ENCODE data around the gene PDE4B. TPM values are rescaled to one million over a fixed set of nuclear protein-coding genes. Genes with fewer than 3 reads are reported as not detected.

Gene PDE4B
- total RNA-seq, 1 experiment from 2014 or later, result not detected

DNA sequence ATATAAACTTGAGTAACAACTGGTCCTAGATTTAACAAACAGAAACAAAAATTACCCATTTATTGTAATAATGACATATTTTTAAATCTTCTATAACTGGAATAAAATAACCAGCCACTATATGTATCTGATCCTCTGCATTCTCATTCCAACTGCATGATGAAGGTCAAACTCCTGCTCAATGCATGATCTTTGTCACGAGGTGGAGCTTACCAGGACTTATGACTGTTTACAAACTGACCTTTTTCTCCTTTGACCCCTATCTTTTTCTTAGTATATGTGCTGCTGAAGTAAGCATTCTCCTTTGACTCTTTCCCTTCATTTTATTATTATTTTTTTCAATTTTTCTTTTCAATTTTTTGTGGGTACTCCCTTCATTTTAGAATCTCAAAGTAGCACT is 252.2 kb downstream of the PDE4B start:
- BruUV-seq (replicated peaks), result no TSS peak
- H3K4me1 Mint-ChIP-seq (ENCODE audit: low read depth, unreplicated experiment), result no peaks in the 10 kb centered on the region
- H3K9me3 ChIP-seq, result no peaks in the 10 kb centered on the region
- H3K4me3 ChIP-seq (ENCODE audit: low read depth, low read length), result no peak overlapping the region
- H3K27ac Mint-ChIP-seq (ENCODE audit: unreplicated experiment), result no peak overlapping the region
- H3K4me3 Mint-ChIP-seq (ENCODE audit: unreplicated experiment), result no peak overlapping the region
- ChIA-PET POLR2A (interaction anchor here (0.5 kb wide), 1 partner anchor 122 kb away, joined by 17 read pairs; no protein-coding TSS in a partner anchor), CTCF (no interaction called here)
- no peaks in the 10 kb centered on the region for H3K27me3 ChIP-seq (replicated peaks; ENCODE audit: control insufficient read depth, insufficient read depth, low read length)
- intact Hi-C loops (cut with micrococcal nuclease; ENCODE audit: unreplicated experiment), result no loop called here
- no peaks in the 10 kb centered on the region for H3K4me1 ChIP-seq
- H3K36me3 Mint-ChIP-seq (ENCODE audit: insufficient read depth, unreplicated experiment), result no peaks in the 10 kb centered on the region
- peaks cover 5% of the 10 kb centered on the region for H3K27me3 Mint-ChIP-seq (ENCODE audit: insufficient read depth, unreplicated experiment)
- TF ChIP-seq, protein P1, sequence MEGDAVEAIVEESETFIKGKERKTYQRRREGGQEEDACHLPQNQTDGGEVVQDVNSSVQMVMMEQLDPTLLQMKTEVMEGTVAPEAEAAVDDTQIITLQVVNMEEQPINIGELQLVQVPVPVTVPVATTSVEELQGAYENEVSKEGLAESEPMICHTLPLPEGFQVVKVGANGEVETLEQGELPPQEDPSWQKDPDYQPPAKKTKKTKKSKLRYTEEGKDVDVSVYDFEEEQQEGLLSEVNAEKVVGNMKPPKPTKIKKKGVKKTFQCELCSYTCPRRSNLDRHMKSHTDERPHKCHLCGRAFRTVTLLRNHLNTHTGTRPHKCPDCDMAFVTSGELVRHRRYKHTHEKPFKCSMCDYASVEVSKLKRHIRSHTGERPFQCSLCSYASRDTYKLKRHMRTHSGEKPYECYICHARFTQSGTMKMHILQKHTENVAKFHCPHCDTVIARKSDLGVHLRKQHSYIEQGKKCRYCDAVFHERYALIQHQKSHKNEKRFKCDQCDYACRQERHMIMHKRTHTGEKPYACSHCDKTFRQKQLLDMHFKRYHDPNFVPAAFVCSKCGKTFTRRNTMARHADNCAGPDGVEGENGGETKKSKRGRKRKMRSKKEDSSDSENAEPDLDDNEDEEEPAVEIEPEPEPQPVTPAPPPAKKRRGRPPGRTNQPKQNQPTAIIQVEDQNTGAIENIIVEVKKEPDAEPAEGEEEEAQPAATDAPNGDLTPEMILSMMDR (IDR thresholded peaks at IDR 0.05; ENCODE audit: insufficient read depth in 1 of 2, low read depth in 1 of 2, low read length in 1 of 2, severe bottlenecking in 1 of 2, unreplicated experiment in 1 of 2), result no peak
- no peaks in the 10 kb centered on the region for H3K36me3 ChIP-seq (ENCODE audit: control insufficient read depth, insufficient read depth, low read length)
- no peak for DNase-seq
- no peaks in the 10 kb centered on the region for H3K9me3 Mint-ChIP-seq (ENCODE audit: unreplicated experiment)

DNA sequence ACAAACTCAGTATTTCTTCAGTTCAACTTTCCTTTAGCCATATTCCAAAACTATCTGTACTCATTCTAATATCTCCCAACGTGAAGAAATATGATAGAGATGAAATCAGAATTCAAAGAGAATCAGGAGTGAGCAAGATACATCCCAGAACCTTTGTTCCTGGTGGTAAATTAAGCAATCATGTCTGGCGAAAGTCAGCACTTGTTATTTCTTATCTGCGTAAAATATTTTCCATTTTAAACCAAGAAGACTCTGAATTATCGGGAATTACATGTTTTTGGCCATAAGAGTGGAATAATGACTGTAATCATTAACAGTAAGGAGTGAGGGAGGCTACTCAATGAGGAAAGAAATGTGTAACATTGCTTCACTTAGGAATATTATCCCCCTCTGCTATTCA is 253.7 kb downstream of the PDE4B start:
- Mint-ChIP-seq H3K36me3 (ENCODE audit: insufficient read depth, unreplicated experiment) (no peaks in the 10 kb centered on the region), H3K9me3 (ENCODE audit: unreplicated experiment) (no peaks in the 10 kb centered on the region), H3K27me3 (ENCODE audit: insufficient read depth, unreplicated experiment) (peaks cover 5% of the 10 kb centered on the region), H3K27ac (ENCODE audit: unreplicated experiment) (no peak overlapping the region), H3K4me3 (ENCODE audit: unreplicated experiment) (no peak overlapping the region), H3K4me1 (ENCODE audit: low read depth, unreplicated experiment) (no peaks in the 10 kb centered on the region)
- H3K4me3 ChIP-seq (ENCODE audit: low read depth, low read length), result no peak overlapping the region
- DNase-seq, result no peak
- ChIA-PET CTCF (no interaction called here), POLR2A (no interaction called here)
- no peaks in the 10 kb centered on the region for H3K9me3 ChIP-seq
- intact Hi-C loops (cut with micrococcal nuclease; ENCODE audit: unreplicated experiment), result no loop called here
- no peaks in the 10 kb centered on the region for H3K36me3 ChIP-seq (ENCODE audit: control insufficient read depth, insufficient read depth, low read length)
- H3K4me1 ChIP-seq, result no peaks in the 10 kb centered on the region
- BruUV-seq (replicated peaks), result no TSS peak
- TF ChIP-seq, protein P1 (IDR thresholded peaks at IDR 0.05; ENCODE audit: insufficient read depth in 1 of 2, low read depth in 1 of 2, low read length in 1 of 2, severe bottlenecking in 1 of 2, unreplicated experiment in 1 of 2), result no peak
- no peaks in the 10 kb centered on the region for H3K27me3 ChIP-seq (replicated peaks; ENCODE audit: control insufficient read depth, insufficient read depth, low read length)

DNA sequence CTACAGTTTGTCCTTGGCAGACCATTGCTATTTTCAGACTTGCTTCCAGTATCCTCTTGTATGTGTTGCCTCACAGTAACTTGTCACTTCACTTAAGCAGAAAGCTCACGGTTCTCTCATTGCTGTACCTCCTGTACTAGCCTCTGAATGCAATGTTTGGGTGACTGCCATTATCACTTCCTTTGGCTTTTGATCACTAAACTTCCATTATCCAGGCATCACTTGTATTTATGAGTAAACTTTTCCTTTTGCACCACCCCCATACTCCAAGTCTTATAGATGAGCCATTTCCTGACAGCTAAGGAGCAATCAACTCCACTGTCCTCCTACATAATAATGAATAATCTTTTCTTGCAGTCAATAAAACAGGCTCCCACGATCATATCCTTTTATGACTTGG is 255.3 kb downstream of the PDE4B start:
- H3K4me3 ChIP-seq (ENCODE audit: low read depth, low read length), result no peak overlapping the region
- Mint-ChIP-seq H3K27ac (ENCODE audit: unreplicated experiment) (no peak overlapping the region), H3K36me3 (ENCODE audit: insufficient read depth, unreplicated experiment) (no peaks in the 10 kb centered on the region), H3K27me3 (ENCODE audit: insufficient read depth, unreplicated experiment) (peaks cover 7% of the 10 kb centered on the region), H3K4me3 (ENCODE audit: unreplicated experiment) (no peak overlapping the region), H3K9me3 (ENCODE audit: unreplicated experiment) (no peaks in the 10 kb centered on the region), H3K4me1 (ENCODE audit: low read depth, unreplicated experiment) (no peaks in the 10 kb centered on the region)
- BruUV-seq (replicated peaks), result no TSS peak
- DNase-seq, result no peak
- no peaks in the 10 kb centered on the region for H3K9me3 ChIP-seq
- intact Hi-C loops (cut with micrococcal nuclease; ENCODE audit: unreplicated experiment), result no loop called here
- ChIA-PET CTCF (no interaction called here), POLR2A (no interaction called here)
- H3K27me3 ChIP-seq (replicated peaks; ENCODE audit: control insufficient read depth, insufficient read depth, low read length), result no peaks in the 10 kb centered on the region
- no peaks in the 10 kb centered on the region for H3K4me1 ChIP-seq
- TF ChIP-seq, protein P1 (IDR thresholded peaks at IDR 0.05; ENCODE audit: insufficient read depth in 1 of 2, low read depth in 1 of 2, low read length in 1 of 2, severe bottlenecking in 1 of 2, unreplicated experiment in 1 of 2), result no peak
- no peaks in the 10 kb centered on the region for H3K36me3 ChIP-seq (ENCODE audit: control insufficient read depth, insufficient read depth, low read length)
